Glomerular endothelial cell (primary cell): ENCODE measurements around the gene FAM171A1. TPM values are rescaled to one million over a fixed set of nuclear protein-coding genes. Genes with fewer than 3 reads are reported as not detected.

Source experiments
- DNase-seq: peaks from one replicate; pipeline ENCODE4 v3.0.0-alpha.2; 2011; ENCODE audit warnings: low read depth, low spot score; ENCODE audit errors: extremely low read depth
- total RNA-seq: library from RNA; depleted of rRNA; stranded (reverse); fragments of >200 nt; gene quantifications from 2 replicates; pipeline ENCODE4 v1.2.3, GENCODE V29; 2015

The FAM171A1 gene
- total RNA-seq, 1 donor from 2014 or later = 98.1 TPM

DNA sequence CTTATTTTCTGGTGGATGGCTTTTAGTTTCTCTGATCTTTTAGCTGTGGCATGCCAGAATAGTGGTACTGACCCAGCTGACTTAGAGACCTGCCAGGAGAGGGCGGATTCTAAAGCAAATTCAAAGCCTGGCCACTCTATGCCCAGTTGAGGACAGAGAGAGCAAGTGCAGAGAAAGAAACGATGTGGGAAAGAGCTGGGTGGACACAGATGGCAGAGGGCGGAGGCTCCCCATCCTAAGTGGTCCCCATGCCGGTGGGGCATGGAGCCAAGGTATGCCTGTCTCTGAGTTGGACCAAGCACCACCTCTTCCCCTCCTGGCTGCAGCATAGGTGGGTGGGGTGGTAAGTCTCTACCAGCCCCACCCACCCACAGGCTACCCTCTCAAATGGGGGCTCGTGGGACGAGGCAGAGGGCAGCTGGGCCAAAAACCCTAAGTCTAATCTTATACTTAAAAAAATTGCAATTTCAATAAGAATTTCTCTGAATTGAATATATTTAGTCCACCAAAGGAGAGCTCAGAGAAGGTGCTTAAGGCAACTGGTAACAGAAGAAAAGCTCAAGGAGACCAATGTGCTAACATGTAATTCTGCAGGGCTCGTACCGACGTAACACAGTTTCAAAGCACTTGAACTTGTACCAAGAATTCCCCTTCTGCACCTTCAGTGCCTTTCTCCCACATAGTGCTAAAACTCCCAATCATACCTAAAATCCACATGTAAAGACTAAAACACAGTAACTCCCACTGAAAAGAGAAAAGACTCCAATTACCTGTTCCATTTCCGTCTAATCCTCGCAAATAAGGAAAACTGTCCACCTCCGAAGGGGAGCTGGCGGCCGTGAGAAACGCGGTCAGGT, 116.9 kb downstream of the FAM171A1 start:
- no peak for DNase-seq

DNA sequence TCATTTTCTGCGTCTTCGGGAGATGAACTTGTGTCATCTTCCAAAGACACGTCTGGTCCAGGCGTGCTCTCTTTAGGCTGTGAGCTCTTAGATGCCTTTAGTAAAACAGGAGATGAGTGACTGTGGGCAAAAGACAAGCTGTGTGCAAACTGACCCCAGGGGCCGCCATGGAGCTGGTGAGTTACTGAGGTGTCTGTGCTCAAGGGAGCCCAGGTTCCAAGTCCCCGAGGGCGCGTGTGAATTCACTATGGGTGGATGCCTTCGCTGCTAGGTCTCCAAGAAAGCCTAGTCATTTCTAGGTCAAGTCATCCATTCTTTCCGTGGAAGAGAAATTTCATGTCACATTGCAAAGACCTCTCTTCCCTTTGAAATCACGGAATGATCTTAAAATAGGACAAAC, 118.7 kb downstream of the FAM171A1 start:
- DNase-seq = no peak

DNA sequence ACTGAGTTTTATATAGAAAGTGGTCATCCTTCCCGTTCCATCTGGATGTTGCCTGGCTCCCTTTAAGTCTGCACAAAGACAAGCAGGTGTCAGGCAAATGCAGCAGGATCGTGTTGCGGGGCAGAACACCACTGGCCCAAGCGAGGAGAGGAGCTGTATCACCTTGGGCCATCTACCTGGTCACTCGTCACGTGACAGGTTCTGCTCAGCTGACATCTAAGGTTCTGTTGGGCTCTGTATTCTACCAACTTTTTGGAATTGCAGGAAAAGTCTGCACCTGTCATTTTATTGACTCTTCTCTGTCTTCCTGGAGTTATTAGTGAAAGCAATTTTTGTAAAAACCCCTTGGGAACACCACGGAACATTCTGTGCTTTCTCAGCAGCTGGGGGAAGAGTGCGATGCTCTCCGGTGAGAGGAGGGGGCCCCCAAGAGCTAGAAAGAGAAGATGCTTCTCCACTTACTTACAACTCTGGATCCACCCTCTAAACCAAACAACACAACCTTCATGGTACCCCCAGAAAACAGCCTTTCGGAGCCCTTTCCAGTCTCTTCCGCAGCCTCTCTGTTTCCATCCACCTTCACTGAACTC, 119.2 kb downstream of the FAM171A1 start:
- DNase-seq = no peak

DNA sequence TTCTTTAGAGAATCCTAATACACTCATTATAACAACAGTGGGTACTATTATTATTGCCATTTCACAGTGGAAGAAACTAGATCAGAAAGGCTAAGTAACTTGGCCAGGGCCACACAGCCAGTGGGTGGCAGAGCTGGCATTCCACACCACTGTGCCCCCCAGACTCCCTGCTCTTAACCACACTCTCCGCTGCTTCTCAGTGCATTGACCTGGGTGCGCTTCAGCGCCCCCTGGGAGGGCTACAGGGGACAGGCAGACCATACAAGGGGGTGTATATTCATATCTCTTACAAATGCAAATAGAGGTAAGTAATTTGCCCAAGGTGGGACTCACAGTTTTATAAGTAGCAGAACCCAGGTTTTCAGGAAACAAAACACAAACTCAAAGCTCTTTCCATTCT, 125.6 kb downstream of the FAM171A1 start:
- DNase-seq = no peak

DNA sequence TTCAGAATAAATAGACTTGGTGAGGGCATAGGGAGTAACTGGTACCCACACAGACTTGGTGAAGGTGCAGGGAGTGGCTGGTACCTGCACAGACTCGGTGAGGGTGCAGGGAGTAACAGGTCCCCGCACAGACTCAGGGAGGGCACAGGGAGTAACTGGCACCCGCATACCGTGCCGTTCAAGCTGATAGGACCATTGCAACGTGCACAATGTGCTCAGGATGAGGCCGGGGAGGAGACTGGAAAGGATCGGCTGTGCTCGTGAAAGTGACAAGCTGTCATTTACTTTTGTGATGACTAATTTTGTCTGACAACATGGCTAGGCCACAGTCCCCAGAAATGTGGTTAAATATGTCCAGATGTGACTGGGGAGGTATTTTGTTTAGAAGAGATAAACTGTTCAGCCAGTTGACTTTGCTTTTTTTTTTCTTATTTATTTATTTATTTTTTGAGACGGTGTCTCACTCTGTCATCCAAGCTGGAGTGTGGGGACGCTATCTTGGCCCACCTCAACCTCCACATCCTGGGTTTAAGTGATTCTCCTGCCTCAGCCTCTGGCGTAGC, 126.4 kb downstream of the FAM171A1 start:
- no peak for DNase-seq

DNA sequence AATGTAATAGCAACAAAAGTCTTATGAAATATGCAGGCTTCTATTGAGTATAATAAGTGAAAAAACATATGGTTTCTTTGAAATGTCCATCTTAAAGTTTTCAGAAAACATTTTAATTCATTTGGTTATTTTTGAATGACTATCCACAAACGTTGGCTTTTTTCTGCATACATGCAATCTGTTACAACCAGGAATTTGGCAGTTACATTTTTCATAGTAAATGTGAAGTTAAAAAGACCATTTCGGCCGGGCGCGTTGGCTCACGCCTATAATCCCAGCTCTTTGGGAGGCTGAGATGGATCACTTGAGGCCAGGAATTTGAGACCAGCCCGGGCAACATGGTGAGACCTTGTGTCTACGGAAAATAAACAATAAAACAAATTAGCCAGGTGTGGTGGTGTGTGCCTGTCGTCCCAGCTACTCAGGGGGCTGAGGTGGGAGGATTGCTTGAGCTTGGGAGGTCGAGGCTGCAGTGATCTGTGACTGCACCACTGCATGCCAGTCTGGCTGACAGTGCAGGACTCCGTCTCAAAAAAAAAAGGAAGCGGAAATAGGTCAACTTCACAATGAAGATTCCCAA, 128.7 kb downstream of the FAM171A1 start:
- DNase-seq = no peak

DNA sequence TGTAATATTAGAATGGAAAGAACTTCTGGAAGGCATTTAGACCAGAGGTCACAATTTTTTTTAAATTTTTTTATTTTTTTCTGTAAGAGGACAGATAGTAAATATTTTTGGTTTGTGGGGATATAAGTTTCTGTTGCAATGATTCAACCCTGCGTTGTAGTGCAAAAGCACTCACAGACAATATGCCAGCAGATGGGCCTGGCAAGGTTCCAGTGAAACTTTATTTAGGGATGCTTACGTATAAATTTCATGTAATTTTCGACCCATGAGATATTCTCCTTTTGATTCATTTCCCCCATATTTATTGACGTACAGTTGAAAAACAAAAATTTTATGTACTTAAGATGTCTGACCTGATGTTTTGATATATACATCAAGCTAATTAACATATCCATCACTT, 129.8 kb downstream of the FAM171A1 start:
- DNase-seq = no peak

DNA sequence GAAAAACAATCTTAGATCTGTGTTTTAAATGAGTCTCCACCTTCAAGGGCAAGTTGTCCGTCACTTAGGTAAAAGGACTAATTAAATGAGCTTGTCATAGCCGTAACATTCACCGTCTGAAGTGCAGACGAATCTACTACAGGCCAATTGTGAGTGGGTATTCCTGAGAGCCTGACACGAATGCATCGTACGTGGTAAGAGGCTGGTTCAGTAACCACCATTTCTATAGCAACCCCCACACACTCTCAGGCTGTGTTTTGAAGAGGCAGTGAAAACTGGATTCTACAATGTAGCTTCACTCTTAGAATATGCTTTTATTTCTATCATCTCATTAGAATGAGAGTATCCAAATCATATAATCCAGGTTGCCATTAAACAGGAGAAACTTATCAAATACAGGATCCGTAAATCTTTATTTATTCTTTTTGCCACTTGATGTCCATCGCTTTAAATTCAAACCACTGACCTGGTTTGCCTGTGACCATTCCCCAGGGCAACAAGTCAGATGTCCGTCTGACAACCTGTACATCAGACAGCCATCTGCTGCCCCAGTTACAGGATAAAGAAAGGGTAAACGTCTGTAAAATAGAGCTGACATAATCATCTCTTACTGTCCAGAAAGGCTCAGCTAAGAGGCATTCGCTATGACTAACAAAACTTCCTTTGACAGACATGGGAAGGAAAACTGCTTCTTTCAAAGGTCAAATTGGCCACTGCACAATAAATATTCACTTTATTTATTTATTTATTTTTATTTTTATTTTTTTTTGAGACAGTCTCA, 132.3 kb downstream of the FAM171A1 start:
- no peak for DNase-seq

DNA sequence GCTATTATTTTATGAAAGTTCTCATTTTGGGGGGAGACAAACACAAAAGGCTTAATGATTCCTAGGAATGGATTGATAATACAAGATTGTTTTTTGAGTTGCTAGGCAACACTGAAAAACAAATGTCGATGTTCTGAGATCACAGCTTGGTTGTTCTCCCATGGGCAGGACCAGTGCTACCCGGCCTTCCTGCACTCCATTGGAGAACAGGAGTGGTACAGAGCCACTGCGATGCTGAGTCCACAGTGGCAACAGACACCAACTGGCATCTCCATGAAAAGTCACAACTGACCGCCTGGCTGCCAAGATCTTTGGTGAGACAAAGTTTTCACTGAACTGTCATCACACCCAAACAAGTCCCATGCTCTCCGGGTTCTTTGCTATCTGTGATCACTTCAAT, 133.7 kb downstream of the FAM171A1 start:
- no peak for DNase-seq

DNA sequence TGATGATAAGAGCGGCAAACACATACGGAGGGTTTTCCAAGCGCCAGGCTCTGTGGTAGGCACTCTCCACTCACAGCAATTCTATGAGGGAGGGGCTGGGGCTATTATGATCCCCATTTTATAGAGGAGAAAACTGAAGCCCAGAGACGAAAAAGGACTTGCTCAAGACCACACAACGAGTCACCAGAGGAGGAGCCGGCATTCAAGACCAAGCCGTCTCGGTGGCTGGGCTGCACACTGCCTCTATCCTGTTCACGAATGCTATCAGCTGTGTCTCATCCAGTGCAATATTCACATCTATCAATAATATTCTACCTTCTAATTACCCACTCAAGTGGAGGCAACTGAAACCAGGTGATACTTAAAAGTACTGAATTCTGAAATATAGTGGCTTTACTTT, 134.7 kb downstream of the FAM171A1 start:
- DNase-seq = no peak

DNA sequence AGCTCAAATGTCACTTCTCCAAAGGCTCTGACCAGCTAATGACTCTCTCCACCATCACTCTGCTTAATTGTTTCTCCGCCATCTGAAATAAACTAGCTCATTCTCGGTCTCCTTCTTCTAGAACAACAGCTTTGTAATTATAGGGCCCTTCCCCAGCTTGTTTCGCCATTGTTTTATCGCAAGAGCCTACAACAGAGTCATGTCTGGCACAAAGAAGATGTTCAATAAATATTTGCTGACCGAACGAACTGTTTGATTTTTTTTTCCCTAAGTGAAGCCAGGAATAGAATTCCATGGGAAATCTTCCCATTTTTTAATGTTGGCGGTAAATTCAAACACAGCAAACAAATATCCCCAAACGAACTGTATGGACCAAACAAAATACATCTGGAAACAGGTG, 138.8 kb downstream of the FAM171A1 start:
- DNase-seq = no peak

DNA sequence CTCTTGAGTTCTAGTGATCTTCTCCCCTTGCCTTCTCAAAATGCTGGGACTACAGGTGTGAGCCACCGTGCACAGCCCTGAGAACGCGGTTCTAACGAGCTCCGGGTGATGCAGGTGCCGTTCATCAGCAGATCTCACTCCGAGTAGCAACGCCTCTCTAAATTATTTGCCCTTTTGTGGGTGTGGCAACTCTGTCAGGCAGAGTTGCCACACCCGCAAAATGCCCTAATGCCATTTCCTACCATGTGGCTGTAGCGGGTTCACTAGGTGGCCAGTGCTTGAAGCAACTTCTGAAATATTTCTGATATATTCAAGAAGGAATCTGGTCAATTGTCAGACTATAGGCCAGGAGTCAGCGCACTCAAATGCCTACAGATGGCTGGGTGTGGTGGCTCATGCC, 139.7 kb downstream of the FAM171A1 start:
- DNase-seq = no peak

DNA sequence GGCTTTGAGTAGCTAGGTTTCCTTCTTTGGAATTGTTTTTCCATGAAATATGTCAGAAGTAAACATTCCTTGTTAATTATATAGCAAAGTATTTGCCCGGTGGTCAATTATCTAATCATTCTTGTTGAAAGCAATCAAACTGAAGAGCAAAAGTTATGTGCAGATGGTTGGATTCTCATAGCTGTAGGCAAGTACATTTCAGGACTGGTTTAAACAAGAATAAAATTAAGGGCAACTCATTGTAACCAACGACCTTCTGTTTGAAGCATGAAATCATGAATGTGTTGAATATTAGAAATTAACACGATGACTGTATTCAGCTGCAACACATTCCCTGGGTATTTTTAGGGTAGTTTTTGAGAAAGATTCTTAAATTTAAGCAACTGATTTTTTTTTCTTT, 140.8 kb downstream of the FAM171A1 start:
- DNase-seq = no peak

DNA sequence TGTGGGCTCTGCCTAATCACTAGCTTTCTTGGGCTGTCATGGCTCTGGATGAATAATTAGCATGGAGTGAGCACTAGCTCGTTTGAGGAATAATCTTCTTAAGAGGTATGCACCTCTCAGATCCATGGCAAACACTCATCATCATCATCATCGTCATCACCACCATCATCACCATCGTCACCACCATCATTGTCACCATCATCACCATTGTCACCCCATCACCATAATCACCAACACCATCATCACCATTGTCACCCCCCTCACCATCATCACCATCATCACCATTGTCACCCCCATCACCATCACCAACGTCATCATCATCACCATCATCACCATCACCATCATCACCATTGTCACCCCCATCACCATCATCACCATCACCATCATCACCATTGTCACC, 141.8 kb downstream of the FAM171A1 start:
- no peak for DNase-seq

DNA sequence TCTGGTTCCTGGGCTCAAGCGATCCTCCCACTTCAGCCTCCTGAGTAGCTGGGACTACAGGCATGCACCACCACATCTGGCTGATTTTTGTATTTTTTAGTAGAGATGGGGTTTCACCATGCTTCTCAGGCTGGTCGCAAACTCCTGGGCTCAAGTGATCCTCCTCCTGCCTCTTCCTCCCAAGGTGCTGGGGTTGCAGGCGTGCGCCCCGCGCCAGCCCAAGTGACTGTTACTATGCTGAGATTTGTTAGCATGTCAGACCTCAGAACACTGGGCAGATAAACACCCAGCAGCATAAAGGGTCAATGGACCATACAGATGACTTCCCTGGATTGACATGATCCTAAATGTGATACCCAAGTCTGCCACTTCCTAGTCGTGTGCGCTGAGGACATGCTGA, 142.7 kb downstream of the FAM171A1 start:
- DNase-seq = no peak

DNA sequence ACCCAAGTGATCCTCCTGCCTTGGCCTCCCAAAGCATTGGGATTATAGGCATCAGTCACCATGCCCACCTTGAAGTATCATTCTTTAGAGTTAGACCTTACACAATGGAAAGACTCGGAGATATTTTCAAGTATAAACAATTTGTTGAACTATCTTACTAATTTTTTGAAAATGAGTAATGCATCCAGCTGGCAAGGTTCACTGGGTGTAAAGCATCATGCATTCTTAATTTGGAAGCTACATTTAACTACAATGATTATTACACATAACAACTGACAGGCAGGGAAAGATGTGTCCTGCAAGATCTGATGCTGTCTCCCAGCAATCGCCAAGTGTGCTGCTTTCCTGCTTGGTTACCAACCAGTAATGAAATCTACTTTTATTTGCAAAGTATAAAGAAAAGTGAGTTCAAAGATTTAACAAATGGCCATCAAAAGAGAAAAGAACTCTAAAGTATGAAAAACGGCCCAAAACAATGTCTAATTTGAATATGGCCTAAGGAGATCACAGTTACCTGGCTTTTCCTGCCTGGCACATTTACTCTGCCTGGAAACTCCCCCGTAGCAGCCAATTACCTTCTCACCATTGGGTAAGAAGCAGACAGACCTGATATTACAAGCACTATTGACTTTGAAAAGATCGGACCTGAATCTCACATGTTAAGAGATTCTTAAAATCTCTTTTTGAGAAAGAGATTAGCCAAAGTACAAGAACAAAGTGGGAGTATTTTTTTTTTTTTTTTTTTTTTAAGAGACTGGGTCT, 143.3 kb downstream of the FAM171A1 start:
- DNase-seq = no peak

DNA sequence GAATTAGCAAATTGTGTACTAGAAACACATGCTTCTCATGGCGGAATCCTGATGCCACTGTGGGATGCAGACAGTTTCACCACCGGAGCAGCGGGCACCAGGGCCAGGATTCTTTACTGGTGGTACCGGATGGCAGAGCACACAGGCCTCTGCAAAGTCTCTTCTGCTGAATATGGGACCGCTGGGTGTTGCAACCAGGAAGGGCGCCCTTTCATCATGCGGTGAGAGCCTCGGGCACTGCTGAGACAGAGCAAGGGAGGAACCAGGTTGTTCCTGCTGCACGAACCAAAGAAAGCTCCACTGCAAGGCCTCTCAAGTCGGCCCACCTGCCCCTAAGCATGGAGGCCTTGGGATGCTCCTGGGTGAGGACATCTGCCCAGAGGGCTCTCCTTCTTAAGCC, 145.6 kb downstream of the FAM171A1 start:
- DNase-seq = no peak

DNA sequence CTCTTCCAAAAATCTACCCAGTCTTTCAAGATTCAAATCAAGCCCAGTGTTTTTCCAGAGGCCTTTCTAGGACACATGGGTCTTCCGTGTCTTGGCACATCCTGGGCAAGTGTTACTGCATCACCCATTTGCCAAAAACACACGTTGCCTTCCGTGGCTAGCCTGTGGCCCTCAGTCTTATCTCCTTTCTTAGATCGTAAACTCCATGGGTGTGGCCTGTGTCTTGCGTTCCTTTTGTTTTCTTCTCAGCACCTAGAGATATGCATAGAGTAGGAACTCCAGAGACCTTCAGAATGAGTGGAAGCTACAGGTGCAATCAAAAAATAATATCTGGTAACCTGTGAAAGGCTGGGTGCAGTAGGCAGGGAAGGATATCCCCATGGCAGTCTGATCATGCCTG, 146.1 kb downstream of the FAM171A1 start:
- no peak for DNase-seq

DNA sequence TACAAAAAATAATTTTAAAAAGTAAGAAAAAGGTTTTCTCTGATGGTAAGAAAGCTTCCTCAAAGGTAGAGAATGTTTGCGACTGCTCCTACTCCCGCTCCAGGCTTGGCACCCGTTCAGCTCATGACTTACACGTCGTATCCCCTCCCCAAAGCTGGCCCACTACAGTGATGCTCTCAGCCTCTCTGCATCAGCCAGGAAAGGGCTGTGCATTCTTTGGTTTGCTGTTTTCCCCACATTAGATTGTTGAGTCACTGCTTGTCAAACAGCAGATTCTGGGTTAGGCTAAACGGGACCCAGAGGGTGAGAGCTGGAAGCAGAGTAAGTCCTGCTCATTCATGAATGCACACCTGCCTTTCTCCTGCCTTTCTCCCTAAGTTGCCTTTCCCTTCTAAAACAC, 147.9 kb downstream of the FAM171A1 start:
- no peak for DNase-seq

DNA sequence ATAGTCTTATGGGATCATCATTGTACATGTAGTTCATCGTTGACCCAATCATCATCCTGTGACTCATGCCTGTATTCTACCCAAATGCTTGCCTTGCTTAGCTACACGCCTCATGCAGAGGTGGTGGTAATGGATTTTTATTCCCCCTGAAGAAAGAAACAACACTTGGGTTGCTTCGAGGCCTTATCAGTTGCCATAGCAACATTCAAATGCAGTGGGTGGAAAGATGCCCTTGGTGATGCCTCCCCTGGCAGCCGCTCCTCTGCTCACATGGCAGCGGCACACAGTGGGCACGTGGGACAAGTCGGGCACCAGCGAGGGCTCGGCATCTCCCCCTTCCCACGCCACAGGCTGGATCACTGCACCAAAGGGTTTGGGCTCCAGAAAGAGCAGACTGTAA, 148.6 kb downstream of the FAM171A1 start:
- no peak for DNase-seq
